ENCODE results near the gene CAMK1D. TPM values are rescaled to one million over a fixed set of nuclear protein-coding genes. Genes with fewer than 3 reads are reported as not detected.

Gene CAMK1D
- total and polyA plus RNA-seq, 8 donors: 4.4 to 10.8 (median 4.8) TPM

DNA sequence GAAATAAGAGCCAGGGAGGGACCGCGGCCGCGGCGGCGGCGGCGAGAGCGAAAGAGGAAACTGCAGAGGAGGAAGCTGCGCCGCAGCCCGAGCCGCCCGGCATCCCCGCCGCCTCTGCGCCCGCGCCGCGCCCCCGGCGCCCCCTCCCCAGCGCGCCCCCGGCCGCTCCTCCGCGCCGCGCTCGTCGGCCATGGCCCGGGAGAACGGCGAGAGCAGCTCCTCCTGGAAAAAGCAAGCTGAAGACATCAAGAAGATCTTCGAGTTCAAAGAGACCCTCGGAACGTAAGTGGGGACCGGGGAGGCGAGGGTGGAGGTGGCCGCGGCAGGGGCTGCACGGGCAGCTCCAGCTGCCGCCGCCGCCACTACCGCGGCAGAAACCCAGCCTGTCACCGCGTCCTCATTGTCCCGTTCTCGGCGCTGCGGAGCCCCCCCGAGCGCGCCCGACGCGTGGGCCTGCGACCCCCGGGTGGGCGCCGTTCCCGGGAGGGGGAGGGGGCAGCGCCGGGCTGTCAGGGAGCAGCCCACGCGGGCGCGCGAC, 351 bp downstream of the CAMK1D start:
- no peak for DNase-seq

DNA sequence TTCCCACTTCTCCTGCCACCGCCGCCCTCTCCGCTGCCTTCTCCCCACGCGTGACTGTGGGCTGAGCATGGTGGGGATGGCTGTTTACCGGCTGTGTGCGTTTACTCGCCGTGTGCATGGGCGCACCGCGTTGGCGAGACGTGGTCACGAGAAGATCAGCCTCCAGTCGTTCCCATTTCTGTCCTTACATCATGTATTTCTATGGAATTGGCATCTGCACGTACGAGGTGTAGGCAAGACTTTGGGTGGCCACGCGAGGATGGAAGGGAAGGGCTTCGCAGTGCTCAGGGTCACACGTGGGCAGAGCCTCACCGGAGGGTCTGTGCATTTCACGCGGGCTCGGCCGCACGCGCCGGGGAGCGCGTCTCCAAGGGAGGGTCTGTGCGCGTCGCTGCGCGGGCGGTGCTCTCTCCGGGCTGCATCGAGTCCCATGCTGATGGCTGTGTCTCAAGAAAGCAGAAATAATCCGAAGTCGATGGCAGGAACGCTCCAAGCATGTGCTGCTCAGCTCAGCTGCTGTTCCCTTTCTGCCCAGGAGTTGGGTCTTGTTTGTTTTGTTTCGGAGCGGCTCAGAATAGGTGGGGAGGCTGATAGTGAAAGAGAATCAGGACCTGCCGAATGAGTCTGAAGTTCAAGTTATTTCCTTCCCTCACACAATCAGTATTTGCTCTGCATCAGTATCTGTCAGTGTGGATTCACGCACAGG, 973 bp downstream of the CAMK1D start:
- H3K36me3 ChIP-seq: no peaks in the 10 kb centered on the region
- peaks cover 14 to 25% of the 10 kb centered on the region in 2 donors for H3K4me1 ChIP-seq
- peak overlapping the region; percentile 64 to 73 for H3K4me3 ChIP-seq
- intact Hi-C loops (cut with DNase I): no loop called here
- TF ChIP-seq, protein P1, sequence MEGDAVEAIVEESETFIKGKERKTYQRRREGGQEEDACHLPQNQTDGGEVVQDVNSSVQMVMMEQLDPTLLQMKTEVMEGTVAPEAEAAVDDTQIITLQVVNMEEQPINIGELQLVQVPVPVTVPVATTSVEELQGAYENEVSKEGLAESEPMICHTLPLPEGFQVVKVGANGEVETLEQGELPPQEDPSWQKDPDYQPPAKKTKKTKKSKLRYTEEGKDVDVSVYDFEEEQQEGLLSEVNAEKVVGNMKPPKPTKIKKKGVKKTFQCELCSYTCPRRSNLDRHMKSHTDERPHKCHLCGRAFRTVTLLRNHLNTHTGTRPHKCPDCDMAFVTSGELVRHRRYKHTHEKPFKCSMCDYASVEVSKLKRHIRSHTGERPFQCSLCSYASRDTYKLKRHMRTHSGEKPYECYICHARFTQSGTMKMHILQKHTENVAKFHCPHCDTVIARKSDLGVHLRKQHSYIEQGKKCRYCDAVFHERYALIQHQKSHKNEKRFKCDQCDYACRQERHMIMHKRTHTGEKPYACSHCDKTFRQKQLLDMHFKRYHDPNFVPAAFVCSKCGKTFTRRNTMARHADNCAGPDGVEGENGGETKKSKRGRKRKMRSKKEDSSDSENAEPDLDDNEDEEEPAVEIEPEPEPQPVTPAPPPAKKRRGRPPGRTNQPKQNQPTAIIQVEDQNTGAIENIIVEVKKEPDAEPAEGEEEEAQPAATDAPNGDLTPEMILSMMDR (IDR thresholded peaks at IDR 0.05): no peak
- DNase-seq: peak; percentile 35 to 86 (median 49)
- H3K27ac ChIP-seq: peak overlapping the region; percentile 53 to 83
- H3K9me3 ChIP-seq: no peaks in the 10 kb centered on the region
- peak; percentile 38 for ATAC-seq
- H3K27me3 ChIP-seq: peaks cover 5 to 62% of the 10 kb centered on the region in 2 donors

More for the DNA sequence above, 351 bp downstream of the CAMK1D start:
- TF ChIP-seq, protein P1 (IDR thresholded peaks at IDR 0.05): no peak
- Histone ChIP-seq H3K4me3 (peak overlapping the region; percentile 64 to 73), H3K9me3 (no peaks in the 10 kb centered on the region), H3K4me1 (peaks cover 14 to 25% of the 10 kb centered on the region in 2 donors), H3K27me3 (peaks cover 5 to 62% of the 10 kb centered on the region in 2 donors), H3K27ac (peak overlapping the region; percentile 70 to 83), H3K36me3 (no peaks in the 10 kb centered on the region)
- peak; percentile 73 for ATAC-seq
- intact Hi-C loops (cut with DNase I): no loop called here

DNA sequence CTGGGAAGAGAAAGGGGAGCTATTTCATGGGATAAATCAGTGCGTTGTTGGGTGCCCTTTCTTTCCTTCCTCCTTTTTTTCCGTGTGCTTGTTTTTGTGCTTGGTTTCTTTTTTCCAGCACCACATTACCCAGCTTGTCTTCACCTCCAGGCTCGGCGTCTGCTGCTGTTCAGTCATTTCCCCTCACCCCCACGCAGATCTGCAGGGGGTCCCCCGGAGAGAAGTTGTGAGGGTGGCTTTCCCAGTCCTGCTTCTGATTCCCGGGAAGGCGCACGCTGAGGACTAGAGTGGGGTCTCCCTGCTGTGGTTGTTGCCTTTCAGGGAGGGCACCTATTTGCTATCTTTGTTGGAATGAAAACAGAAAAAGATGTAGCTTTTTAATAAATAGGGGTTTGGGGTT, 1.6 kb downstream of the CAMK1D start:
- H3K4me1 ChIP-seq: peaks cover 14 to 25% of the 10 kb centered on the region in 2 donors
- H3K9me3 ChIP-seq: no peaks in the 10 kb centered on the region
- TF ChIP-seq, protein P1 (IDR thresholded peaks at IDR 0.05): no peak
- H3K36me3 ChIP-seq: no peaks in the 10 kb centered on the region
- H3K27me3 ChIP-seq: peaks cover 5 to 63% of the 10 kb centered on the region in 2 donors
- H3K4me3 ChIP-seq: peak overlapping the region; percentile 64 to 73
- intact Hi-C loops (cut with DNase I): no loop called here
- DNase-seq: no peak
- H3K27ac ChIP-seq: peak overlapping the region in 1 of 2 donors; percentile 83
- no peak for ATAC-seq

DNA sequence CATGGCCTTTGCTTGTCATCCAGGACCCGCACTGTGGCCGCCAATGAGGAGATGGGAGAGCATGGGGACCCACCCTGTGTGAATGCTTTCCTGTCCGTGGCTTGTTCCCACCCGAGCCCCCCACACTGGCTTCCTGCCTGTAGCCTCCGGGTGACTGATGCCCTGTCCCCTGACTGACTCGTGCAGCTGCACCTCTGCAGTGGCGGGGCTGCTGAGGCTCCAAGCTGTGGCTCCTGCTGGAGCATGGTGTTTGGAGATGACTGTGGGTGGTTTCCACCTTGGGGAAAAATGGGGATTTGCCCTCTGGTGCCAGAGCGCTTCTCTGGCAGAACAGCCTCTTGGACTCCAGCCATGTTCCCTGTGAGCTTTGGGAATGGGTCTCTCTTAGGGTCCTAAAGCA, 2.1 kb downstream of the CAMK1D start:
- TF ChIP-seq, protein P1 (IDR thresholded peaks at IDR 0.05): no peak
- intact Hi-C loops (cut with DNase I): no loop called here
- no peaks in the 10 kb centered on the region for H3K36me3 ChIP-seq
- ATAC-seq: no peak
- H3K4me3 ChIP-seq: peak overlapping the region in 1 of 2 donors; percentile 73
- H3K27ac ChIP-seq: no peak overlapping the region
- no peaks in the 10 kb centered on the region for H3K9me3 ChIP-seq
- DNase-seq: peak in 2 of 4 donors; percentile 36 to 77
- peaks cover 14 to 25% of the 10 kb centered on the region in 2 donors for H3K4me1 ChIP-seq
- H3K27me3 ChIP-seq: peaks cover 5 to 63% of the 10 kb centered on the region in 2 donors

DNA sequence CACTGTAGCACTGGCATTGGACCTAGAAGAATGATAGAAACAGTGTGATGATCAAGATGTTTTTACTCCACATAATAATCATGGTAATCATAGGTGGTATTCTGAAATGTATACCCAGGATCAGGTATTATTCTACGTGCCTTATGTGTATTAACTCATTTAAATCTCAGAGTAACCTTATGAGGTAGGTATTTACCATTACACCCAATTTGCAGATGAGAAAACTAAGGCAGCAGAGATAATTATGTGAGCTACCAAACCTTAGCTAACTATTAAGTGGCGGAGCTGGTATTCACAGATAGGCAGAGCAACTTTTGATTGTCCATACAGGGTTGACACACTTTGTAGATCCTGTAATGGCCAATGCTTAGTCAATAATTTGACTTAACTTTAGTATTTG, 2.5 kb downstream of the CAMK1D start:
- TF ChIP-seq, protein P1 (IDR thresholded peaks at IDR 0.05): no peak
- Histone ChIP-seq H3K27me3 (peaks cover 4 to 61% of the 10 kb centered on the region in 2 donors), H3K9me3 (no peaks in the 10 kb centered on the region), H3K4me3 (no peak overlapping the region), H3K36me3 (no peaks in the 10 kb centered on the region), H3K27ac (no peak overlapping the region), H3K4me1 (peaks cover 14 to 25% of the 10 kb centered on the region in 2 donors)
- intact Hi-C loops (cut with DNase I): no loop called here
- DNase-seq (no peak), ATAC-seq (no peak)

Measured in left lung (tissue), 10 donors.